Measurements from ENCODE around the gene MYO10. TPM values are rescaled to one million over a fixed set of nuclear protein-coding genes. Genes with fewer than 3 reads are reported as not detected.

Gene MYO10
- total RNA-seq, 4 donors from 2014 or later = 51.6 to 190 (median 72.9) TPM

- Histone ChIP-seq H3K4me1 (no peaks in the 10 kb centered on the region), H3K27ac (no peak overlapping the region), H3K4me3 (no peak overlapping the region), H3K36me3 (no peaks in the 10 kb centered on the region), H3K27me3 (no peaks in the 10 kb centered on the region), H3K9me3 (no peaks in the 10 kb centered on the region)
- in situ Hi-C loops (cut with MboI; ENCODE audit: low pct_ligation_motif_present in 1 of 4, low pct_unique_long_range_greater_than_20kb in 1 of 4, low sequenced_read_pairs in 3 of 4) (loop anchor here in 3 of 4 donors (10.0 to 25.0 kb wide), 3 partner anchors 397 to 1514 kb away; no protein-coding TSS in a partner anchor), intact Hi-C loops (cut with DNase I; ENCODE audit: low total_unique reads) (loop anchor here (10.0 kb wide), 1 partner anchor 387 kb away; no protein-coding TSS in a partner anchor)
- TF ChIP-seq EP300 (IDR thresholded peaks at IDR 0.05; ENCODE audit: low read depth) (no peak), POLR2AphosphoS5 (IDR thresholded peaks at IDR 0.05) (no peak), POLR2A (IDR thresholded peaks at IDR 0.05) (no peak), CTCF (IDR thresholded peaks at IDR 0.05) (no peak)
- WGBS, 2 donors (ENCODE audit: low coverage in 1 of 2) = 73% methylated on average over 2 of the region's 2 CpGs; no CpG with 5 or more reads in 1 of the 2 donors
- DNase-seq = no peak
These were observed 138.1 kb downstream of the MYO10 start for GRCh38 chr5:16797951-16798350.

- no peak overlapping the region for H3K27ac ChIP-seq
- no peak for DNase-seq
- peaks cover 0 to 4% (median 0%) of the 10 kb centered on the region in 4 donors for H3K4me1 ChIP-seq
- TF ChIP-seq CTCF (IDR thresholded peaks at IDR 0.05) (no peak), EP300 (IDR thresholded peaks at IDR 0.05; ENCODE audit: low read depth) (no peak), POLR2A (IDR thresholded peaks at IDR 0.05) (no peak), POLR2AphosphoS5 (IDR thresholded peaks at IDR 0.05) (no peak)
- no peaks in the 10 kb centered on the region for H3K36me3 ChIP-seq
- intact Hi-C loops (cut with DNase I; ENCODE audit: low total_unique reads) = loop anchor here (10.0 kb wide), 1 partner anchor 390 kb away; no protein-coding TSS in a partner anchor
- WGBS, 2 donors (ENCODE audit: low coverage in 1 of 2) = 92% methylated on average over 23 of the region's 23 CpGs; no CpG with 5 or more reads in 1 of the 2 donors
- in situ Hi-C loops (cut with MboI; ENCODE audit: low pct_ligation_motif_present in 1 of 4, low pct_unique_long_range_greater_than_20kb in 1 of 4, low sequenced_read_pairs in 3 of 4) = loop anchor here (5.0 to 25.0 kb wide), 4 partner anchors 393 to 1518 kb away; no protein-coding TSS in a partner anchor
- no peak overlapping the region for H3K4me3 ChIP-seq
- no peaks in the 10 kb centered on the region for H3K9me3 ChIP-seq
- H3K27me3 ChIP-seq = no peaks in the 10 kb centered on the region
These were observed 141.7 kb downstream of the MYO10 start for GRCh38 chr5:16794269-16794913.

GRCh38 chr5:16792598-16793275, 143.4 kb downstream of the MYO10 start:
- WGBS, 2 donors (ENCODE audit: low coverage in 1 of 2) = 83 to 87% methylated on average over 6 to 13 of the region's 13 CpGs
- H3K27me3 ChIP-seq = no peaks in the 10 kb centered on the region
- in situ Hi-C loops (cut with MboI; ENCODE audit: low pct_ligation_motif_present in 1 of 4, low pct_unique_long_range_greater_than_20kb in 1 of 4, low sequenced_read_pairs in 3 of 4) (loop anchor here (5.0 to 25.0 kb wide), 4 partner anchors 395 to 1520 kb away; no protein-coding TSS in a partner anchor), intact Hi-C loops (cut with DNase I; ENCODE audit: low total_unique reads) (loop anchor here (10.0 kb wide), 1 partner anchor 392 kb away; no protein-coding TSS in a partner anchor)
- DNase-seq = no peak
- no peak overlapping the region for H3K27ac ChIP-seq
- no peak for TF ChIP-seq POLR2A (IDR thresholded peaks at IDR 0.05)
- TF ChIP-seq CTCF (IDR thresholded peaks at IDR 0.05) = no peak
- TF ChIP-seq POLR2AphosphoS5 (IDR thresholded peaks at IDR 0.05) = no peak
- H3K36me3 ChIP-seq = no peaks in the 10 kb centered on the region
- no peak overlapping the region for H3K4me3 ChIP-seq
- peaks cover 0 to 4% (median 0%) of the 10 kb centered on the region in 4 donors for H3K4me1 ChIP-seq
- H3K9me3 ChIP-seq = no peaks in the 10 kb centered on the region

GRCh38 chr5:16791904-16792597, 144.0 kb downstream of the MYO10 start:
- TF ChIP-seq POLR2AphosphoS5 (IDR thresholded peaks at IDR 0.05) (no peak), EP300 (IDR thresholded peaks at IDR 0.05; ENCODE audit: low read depth) (no peak), CTCF (IDR thresholded peaks at IDR 0.05) (no peak), POLR2A (IDR thresholded peaks at IDR 0.05) (no peak)
- Histone ChIP-seq H3K4me3 (no peak overlapping the region), H3K27ac (no peak overlapping the region), H3K9me3 (no peaks in the 10 kb centered on the region), H3K27me3 (no peaks in the 10 kb centered on the region), H3K36me3 (no peaks in the 10 kb centered on the region), H3K4me1 (peaks cover 0 to 4% (median 0%) of the 10 kb centered on the region in 4 donors)
- intact Hi-C loops (cut with DNase I; ENCODE audit: low total_unique reads) (loop anchor here (10.0 kb wide), 1 partner anchor 393 kb away; no protein-coding TSS in a partner anchor), in situ Hi-C loops (cut with MboI; ENCODE audit: low pct_ligation_motif_present in 1 of 4, low pct_unique_long_range_greater_than_20kb in 1 of 4, low sequenced_read_pairs in 3 of 4) (loop anchor here (5.0 to 25.0 kb wide), 4 partner anchors 395 to 1520 kb away; no protein-coding TSS in a partner anchor)
- DNase-seq = no peak
- 67 to 79% methylated on average over 4 to 10 of the region's 10 CpGs for WGBS, 2 donors (ENCODE audit: low coverage in 1 of 2)
